ENCODE results near the gene B3GAT1.

Gene B3GAT1

DNA sequence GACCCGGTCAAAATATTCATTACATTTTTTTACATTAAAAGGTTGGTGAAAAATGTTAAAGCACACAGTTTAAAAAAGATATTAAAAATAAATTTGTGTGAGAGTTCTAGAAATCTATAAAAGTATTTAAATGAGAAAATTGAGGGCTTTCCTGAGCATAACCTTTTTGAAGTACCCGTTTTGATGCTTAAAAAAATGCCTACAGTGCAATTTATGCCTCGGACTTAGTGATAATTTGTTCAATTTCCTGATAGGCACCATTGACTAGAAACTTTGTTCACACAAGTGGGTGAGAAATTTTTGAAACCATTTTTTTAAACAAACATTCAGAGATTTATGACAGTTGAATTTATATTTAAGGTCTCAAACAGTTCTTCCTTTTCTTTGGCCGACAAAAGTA, 29.7 kb upstream of the B3GAT1 start:
- no peak for FAIRE-seq
- DNase-seq (ENCODE audit: low spot score) = no peak

GRCh38 chr11:134441281-134441680, 29.2 kb upstream of the B3GAT1 start:
- DNase-seq (ENCODE audit: low spot score) (no peak), FAIRE-seq (no peak)

- DNase-seq (ENCODE audit: low spot score) (no peak), FAIRE-seq (no peak)
Measured at GRCh38 chr11:134440851-134441250, 28.8 kb upstream of the B3GAT1 start.

DNA sequence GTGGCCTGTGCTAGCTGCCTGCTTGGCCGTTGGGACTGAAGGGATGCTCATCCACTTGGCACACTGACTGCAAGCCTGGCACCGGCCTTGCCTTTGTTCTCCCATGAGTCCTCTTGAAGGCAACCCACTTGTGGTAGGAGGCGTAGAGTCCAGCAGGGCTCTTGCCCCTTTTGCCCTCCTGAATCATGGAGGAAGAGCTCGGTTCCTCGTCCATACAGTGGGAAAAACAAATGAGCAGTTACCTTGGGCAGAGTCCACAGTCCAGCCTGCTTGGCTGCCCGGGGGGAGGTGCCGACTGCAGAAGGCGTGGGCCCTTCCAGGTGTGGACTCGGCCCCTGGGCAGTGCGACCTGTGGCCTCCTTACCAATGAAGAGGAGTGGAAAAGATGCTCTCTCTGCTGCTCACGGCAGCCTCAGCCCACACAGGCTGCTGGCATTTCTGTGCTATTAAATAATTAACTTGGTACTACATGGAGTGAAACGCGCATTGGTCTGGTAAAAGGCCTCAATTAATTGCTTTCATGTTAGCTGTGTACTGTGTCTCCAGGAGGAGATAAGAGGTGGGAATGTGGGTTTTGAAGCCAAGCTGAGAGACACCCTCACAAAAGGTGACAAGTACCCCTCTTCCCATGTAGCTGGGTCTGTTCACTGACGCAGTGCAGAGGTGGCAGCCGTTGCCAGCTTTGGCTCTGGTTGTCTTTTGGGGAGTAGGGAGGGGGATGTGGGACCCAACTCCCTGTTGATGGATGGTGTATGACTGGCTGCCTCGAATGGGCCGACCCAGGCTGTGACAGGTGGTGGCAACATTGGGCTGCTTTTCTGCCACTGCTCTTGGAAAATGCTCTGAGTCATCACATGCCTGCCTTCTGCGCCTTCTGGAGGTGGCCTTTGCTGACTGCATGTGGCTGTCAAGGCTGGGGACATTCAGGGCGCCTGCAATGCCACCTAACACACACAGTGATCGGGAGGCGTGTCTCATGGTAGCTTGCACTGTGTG, 26.8 kb upstream of the B3GAT1 start:
- DNase-seq (ENCODE audit: low spot score) = no peak
- FAIRE-seq = no peak

DNA sequence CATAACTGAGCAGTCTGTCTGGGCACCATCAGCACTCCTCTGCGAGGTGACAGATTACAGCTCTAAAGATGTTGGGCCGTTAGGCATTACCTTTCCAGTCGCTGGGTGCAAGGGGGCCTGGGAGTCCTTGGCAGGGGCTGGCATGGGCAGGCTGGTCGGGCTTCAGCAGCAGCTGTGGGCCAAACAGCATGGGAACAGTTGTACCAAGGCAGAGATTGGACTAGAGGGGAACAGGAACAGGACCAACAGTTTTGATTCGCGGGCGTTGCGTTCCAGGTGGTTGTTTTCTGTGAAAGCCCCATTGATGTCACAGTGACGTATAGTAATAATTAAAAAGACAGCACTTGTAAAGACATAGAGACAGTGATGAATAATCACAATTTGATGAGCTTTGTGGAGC, 25.8 kb upstream of the B3GAT1 start:
- no peak for FAIRE-seq

DNA sequence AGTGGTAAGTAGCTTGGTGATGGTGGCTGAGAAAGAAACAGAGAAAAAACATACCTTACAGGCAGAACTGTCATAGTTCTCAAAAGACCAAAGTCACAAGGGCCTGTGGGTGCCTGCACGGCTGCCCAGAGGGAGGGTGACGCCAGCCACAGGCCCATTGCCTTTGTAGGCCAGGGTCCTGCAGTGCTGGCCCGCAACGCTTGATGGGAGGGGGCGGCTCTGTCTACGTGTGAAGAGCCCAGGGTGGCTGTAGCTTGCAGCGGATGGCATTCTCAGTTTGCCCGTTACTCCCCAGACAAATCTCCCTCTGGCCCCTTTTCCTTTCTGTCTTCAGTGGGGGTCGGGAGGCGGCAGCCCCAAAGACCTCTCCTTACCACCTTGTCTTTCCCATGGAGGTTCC, 24.7 kb upstream of the B3GAT1 start:
- FAIRE-seq (no peak), DNase-seq (ENCODE audit: low spot score) (no peak)

More for the DNA sequence above, 25.8 kb upstream of the B3GAT1 start:
- no peak for DNase-seq (ENCODE audit: low spot score)

DNA sequence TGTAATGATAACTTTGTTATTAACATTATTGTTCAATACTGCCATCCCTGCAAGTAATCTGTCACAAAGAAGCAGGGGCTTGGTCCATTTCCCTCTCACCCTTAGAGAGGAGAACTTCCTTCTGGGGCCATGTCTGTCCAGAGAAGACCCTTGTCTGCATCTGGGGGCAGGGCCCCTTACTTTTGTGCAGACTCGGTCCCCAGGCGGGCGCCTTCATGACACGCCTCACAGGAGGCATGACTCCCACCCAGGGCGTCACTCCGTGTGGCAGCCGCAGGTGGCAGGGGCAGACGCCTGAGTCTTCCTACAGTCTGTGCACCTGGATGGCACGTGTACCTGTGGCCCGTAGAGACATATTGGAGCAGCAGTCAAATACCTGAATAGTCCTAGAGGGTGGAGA, 21.8 kb upstream of the B3GAT1 start:
- FAIRE-seq (no peak), DNase-seq (ENCODE audit: low spot score) (no peak)

DNA sequence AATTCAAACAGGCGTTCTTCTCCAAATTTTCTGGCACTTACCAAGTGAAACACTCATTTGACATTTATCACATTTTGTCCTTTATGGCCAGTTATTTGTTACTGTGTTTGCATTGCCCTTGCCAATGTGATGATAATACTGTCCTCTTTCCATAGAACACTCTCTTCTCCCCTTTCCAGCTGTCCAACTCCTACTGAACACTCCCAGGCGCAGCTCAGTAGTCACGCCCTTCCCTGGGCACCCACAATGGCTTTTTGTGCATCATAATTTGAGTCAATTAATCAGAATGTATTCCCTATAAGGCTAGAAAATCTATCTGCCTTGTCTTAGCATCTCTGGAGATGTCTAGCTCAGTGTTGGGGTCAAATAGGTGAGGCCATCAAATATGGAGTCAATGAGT, 21.2 kb upstream of the B3GAT1 start:
- FAIRE-seq = no peak
- no peak for DNase-seq (ENCODE audit: low spot score)

- FAIRE-seq (no peak), DNase-seq (ENCODE audit: low spot score) (no peak)
Measured at GRCh38 chr11:134432776-134433175, 20.7 kb upstream of the B3GAT1 start.

GRCh38 chr11:134429106-134429505, 17.1 kb upstream of the B3GAT1 start:
- DNase-seq (ENCODE audit: low spot score) (no peak), FAIRE-seq (no peak)

GRCh38 chr11:134425816-134426536, 13.9 kb upstream of the B3GAT1 start:
- DNase-seq (ENCODE audit: low spot score) = no peak
- no peak for FAIRE-seq

GRCh38 chr11:134425413-134425812, 13.4 kb upstream of the B3GAT1 start:
- no peak for DNase-seq (ENCODE audit: low spot score)

GRCh38 chr11:134423106-134423505, 11.1 kb upstream of the B3GAT1 start:
- no peak for FAIRE-seq
- DNase-seq (ENCODE audit: low spot score) = no peak

More at GRCh38 chr11:134425413-134425812, 13.4 kb upstream of the B3GAT1 start:
- FAIRE-seq = no peak

DNA sequence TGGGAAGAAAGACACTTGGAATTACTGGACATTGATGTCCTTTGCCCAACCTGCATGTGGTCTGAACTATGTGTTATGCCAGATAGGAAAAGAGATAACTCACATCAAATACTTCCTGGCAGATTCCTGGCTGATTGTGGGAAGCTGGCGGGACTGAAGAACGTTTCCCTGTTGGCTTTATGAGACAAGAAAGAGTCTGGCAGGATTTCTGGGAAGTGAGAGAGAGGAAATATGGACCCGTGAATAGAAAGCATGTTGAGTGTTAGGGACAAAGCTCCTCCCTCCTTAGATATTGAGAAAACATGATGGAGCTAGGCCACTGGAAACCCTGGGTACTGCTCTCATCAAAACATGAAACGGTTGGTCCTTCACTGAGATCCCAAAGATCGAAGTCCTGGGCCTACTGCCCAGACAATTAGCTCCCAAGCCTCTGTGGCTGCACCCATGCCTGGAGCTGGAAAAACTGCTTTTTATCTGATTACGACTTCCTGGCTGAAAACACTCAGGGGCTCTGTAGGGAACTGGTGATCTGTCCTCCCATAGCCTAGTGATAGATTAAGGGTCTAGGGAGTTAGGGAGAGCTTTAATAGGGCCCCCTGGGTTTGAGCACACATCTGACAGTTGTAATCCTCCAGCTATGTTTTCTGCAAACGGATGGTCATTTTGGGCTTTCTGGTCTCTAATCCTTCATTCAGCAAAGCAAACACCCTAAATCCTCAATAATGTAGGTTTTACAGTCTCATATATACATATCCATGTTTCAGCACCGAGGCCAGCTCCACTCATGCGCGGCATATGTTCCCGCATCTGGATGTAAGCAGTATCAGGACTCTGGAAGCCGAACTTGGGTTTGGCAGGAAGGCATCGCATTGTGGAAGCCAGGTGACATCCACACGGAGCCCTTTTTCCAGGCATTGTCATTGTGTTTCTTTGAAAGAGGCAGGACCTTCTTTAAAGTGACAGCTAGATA, 6.1 kb upstream of the B3GAT1 start:
- FAIRE-seq (no peak), DNase-seq (ENCODE audit: low spot score) (peak; percentile 10)

DNA sequence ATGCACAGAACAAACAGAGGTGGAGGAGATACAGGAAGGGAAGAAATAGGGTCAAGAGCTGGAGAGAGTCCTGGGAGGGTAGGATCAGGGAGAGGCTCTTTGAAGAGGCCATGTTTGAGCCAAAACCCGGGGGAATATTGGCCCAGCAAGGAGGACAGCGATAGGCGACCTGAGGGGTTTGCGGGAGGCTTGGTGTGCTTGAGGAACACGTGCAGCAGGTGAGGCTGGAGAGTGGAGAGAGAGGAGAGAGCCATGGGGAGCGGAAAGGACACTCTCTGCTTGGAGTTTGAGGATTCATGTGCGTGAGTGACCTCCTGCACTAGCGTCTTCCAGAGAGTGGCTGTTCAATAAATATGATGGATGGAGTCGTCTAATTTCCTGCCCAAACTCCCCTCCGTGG, 4.7 kb upstream of the B3GAT1 start:
- no peak for DNase-seq (ENCODE audit: low spot score)
- FAIRE-seq = no peak

DNA sequence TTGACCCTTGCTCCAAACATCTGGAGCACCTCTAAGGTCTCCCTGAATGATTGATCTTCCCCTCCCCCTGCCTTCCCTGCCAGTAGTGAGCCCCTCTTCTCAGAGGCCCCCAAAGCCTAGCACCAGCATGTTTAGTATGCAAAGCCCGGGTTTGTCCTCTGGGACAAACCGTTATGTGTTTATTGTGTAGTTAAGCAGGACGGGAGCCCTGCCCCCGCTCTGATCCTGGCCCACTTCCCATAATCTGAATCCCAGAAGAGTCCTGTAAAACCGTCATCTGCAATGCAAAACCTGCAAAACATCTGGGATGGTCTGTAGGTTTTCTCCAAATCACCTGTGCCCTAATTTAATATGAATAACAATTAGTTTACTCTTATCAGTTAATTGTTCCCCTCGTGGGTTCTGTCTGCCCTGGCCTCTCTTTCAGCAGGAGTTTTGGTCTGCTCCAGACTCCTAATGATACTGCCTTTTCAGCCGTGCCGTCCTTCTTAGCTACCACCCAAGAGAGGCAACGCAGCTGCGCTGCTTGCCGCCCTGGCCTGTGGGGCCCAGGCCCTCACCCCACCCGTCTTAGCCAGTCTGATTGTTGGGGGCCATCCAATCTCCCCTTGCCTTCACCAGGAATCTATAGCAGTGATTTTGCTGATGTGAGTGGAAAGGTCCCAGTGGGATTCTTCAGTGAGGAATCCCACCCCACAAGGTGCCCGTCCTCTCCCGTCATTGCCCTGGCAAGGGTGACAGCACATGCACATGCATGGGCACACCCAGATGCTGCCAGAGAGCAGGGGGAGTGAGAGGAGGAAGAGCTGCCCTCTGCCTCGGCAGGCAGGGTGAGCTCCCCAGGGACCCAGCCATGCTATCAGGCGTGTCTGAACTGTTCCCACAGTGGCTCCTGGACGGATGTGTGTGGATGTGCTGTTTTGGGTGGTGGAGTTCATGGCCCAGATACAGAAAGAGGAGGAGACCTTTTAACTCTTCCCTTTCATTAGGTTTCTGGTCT, 3.0 kb upstream of the B3GAT1 start:
- no peak for FAIRE-seq
- DNase-seq (ENCODE audit: low spot score) = no peak

DNA sequence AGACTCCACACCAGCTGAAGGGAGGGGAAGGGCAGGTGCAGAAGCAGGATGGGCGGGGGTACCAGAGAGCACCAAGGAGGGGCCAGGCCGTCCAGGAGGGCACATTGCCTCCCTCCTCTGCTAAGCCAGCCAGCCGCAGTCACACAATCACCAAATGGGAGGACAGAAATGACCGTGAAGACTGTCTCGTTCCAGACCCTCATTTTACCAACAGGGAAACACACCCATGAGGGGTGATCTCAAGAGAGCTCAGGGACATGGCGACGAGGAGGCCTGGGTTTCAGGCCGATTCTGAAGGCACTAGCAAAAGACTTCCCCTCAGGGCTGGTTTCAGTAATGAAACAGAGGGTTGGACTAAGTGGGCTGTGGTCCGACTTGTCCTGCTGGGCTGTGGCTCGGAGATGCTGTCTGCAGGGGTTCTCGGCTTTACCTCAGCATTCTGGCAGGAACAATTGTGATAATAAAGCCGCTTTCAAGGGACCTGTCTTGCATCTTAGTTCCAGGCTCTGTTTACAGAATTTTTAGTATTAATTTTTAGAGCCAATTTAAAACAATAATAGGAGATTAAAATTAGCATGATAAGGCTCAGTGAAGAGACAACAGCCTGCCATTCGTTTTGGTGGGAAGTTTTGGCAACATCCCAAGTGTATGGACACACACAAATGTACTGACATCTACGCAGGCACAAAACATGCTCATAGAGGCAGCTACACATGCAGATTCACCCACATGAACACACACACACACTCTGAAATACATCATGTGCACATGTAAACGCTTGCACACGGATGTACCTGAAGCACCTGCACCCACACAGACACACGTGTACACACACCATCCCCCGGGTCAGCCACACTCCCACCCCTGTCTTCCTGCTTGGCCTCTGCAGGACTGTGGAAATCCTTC, 2.0 kb upstream of the B3GAT1 start:
- FAIRE-seq (no peak), DNase-seq (ENCODE audit: low spot score) (no peak)

GRCh38 chr11:134413043-134413825, 1.2 kb upstream of the B3GAT1 start:
- no peak for DNase-seq (ENCODE audit: low spot score)
- no peak for FAIRE-seq
